ENCODE measurements around the gene SPINK5.
"Not testable (repeated sequence)": the region's sequence is repeated elsewhere in the genome, so short reads cannot be mapped to it uniquely, and the experiment has no call there.

The SPINK5 gene

GRCh38 chr5:148033134-148033533, 30.6 kb upstream of the SPINK5 start:
- H3K9me3 Mint-ChIP-seq, result no peaks in the 10 kb centered on the region
- TF ChIP-seq, protein P1, sequence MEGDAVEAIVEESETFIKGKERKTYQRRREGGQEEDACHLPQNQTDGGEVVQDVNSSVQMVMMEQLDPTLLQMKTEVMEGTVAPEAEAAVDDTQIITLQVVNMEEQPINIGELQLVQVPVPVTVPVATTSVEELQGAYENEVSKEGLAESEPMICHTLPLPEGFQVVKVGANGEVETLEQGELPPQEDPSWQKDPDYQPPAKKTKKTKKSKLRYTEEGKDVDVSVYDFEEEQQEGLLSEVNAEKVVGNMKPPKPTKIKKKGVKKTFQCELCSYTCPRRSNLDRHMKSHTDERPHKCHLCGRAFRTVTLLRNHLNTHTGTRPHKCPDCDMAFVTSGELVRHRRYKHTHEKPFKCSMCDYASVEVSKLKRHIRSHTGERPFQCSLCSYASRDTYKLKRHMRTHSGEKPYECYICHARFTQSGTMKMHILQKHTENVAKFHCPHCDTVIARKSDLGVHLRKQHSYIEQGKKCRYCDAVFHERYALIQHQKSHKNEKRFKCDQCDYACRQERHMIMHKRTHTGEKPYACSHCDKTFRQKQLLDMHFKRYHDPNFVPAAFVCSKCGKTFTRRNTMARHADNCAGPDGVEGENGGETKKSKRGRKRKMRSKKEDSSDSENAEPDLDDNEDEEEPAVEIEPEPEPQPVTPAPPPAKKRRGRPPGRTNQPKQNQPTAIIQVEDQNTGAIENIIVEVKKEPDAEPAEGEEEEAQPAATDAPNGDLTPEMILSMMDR (IDR thresholded peaks at IDR 0.05), result no peak
- no peak for DNase-seq
- no peaks in the 10 kb centered on the region for H3K36me3 Mint-ChIP-seq (ENCODE audit: low read depth)
- H3K4me1 Mint-ChIP-seq, result no peaks in the 10 kb centered on the region
- H3K27ac Mint-ChIP-seq, result no peak overlapping the region
- H3K27me3 Mint-ChIP-seq (ENCODE audit: low read depth, poor library complexity), result no peaks in the 10 kb centered on the region
- H3K4me3 Mint-ChIP-seq, result no peak overlapping the region

DNA sequence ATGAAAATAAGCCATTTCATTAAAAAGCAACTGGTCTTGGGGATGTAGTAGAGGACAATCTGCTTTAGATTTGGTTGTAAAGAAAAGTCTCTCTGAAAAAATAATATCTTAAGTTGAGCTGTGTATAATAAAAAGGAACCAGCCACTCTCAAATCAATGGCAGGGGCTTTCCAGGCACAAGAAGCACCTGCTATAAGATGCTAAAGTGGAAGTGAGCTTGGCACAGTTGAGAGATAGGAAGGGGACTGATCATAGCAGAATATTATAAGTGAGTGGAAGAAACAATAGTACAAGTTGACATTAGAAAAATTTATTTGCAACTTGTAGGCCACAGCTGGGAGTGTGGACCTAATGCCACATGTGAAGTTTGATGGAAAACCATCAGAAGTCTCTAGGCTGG, 28.1 kb upstream of the SPINK5 start:
- H3K9me3 Mint-ChIP-seq, result no peaks in the 10 kb centered on the region
- no peaks in the 10 kb centered on the region for H3K27me3 Mint-ChIP-seq (ENCODE audit: low read depth, poor library complexity)
- no peaks in the 10 kb centered on the region for H3K36me3 Mint-ChIP-seq (ENCODE audit: low read depth)
- no peak overlapping the region for H3K27ac Mint-ChIP-seq
- TF ChIP-seq, protein P1 (IDR thresholded peaks at IDR 0.05), result no peak
- H3K4me1 Mint-ChIP-seq, result no peaks in the 10 kb centered on the region
- H3K4me3 Mint-ChIP-seq, result no peak overlapping the region
- no peak for DNase-seq

DNA sequence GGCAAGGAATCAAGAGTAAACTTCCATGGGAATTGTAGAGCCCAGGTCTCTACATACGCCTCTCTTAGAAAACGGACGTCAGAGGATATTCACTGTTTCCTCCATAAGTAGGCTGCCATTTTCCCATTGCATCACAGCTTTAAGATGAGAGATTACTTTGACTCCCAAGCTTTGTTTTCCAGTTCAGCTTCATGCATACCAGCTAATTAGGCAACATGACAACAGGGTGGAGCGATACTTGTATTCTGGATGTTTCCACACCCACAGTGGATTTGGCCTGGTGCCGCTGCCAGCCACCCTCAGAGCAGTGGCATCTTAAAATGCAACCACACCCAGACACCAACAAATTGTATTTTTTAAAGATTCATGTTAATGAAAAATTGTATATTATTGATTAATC, 20.9 kb upstream of the SPINK5 start:
- no peaks in the 10 kb centered on the region for H3K4me1 Mint-ChIP-seq
- no peak overlapping the region for H3K4me3 Mint-ChIP-seq
- TF ChIP-seq, protein P1 (IDR thresholded peaks at IDR 0.05), result no peak

GRCh38 chr5:148043705-148044104, 20.1 kb upstream of the SPINK5 start:
- H3K27me3 Mint-ChIP-seq (ENCODE audit: low read depth, poor library complexity), result no peaks in the 10 kb centered on the region
- no peak for DNase-seq
- no peak overlapping the region for H3K27ac Mint-ChIP-seq
- no peaks in the 10 kb centered on the region for H3K4me1 Mint-ChIP-seq
- H3K9me3 Mint-ChIP-seq, result no peaks in the 10 kb centered on the region
- H3K4me3 Mint-ChIP-seq, result no peak overlapping the region
- TF ChIP-seq, protein P1 (IDR thresholded peaks at IDR 0.05), result no peak
- H3K36me3 Mint-ChIP-seq (ENCODE audit: low read depth), result no peaks in the 10 kb centered on the region

More for the DNA sequence above, 20.9 kb upstream of the SPINK5 start:
- no peak overlapping the region for H3K27ac Mint-ChIP-seq
- no peaks in the 10 kb centered on the region for H3K27me3 Mint-ChIP-seq (ENCODE audit: low read depth, poor library complexity)
- H3K36me3 Mint-ChIP-seq (ENCODE audit: low read depth), result no peaks in the 10 kb centered on the region
- no peaks in the 10 kb centered on the region for H3K9me3 Mint-ChIP-seq
- no peak for DNase-seq

GRCh38 chr5:148055160-148055559, 8.6 kb upstream of the SPINK5 start:
- H3K4me1 Mint-ChIP-seq; H3K27me3 Mint-ChIP-seq (ENCODE audit: low read depth, poor library complexity); DNase-seq; H3K4me3 Mint-ChIP-seq; H3K27ac Mint-ChIP-seq: not testable (repeated sequence)
- Mint-ChIP-seq H3K9me3 (peaks cover 38% of the 10 kb centered on the region), H3K36me3 (ENCODE audit: low read depth) (peaks cover 14% of the 10 kb centered on the region)

DNA sequence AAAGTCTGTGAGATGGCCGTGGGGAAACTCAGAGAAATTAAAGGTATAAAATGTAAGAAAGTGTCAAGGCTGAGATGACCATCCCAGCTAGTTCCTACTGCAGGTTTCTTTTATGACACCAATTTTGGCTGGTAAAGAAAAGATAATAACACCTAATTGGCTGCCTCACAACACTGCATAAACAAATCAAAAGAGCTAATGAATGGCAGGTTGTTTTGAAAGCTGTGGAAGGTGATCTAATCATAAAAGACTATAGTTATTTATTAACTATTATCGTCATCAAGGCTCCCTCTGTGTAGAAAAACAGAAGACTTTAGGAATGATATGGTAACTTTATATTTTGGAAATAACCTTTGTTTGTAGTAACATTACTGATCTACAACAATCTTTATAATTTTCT, 3.5 kb upstream of the SPINK5 start:
- H3K9me3 Mint-ChIP-seq, result peaks cover 21% of the 10 kb centered on the region
- no peaks in the 10 kb centered on the region for H3K4me1 Mint-ChIP-seq
- peaks cover 2% of the 10 kb centered on the region for H3K36me3 Mint-ChIP-seq (ENCODE audit: low read depth)
- no peak for DNase-seq
- no peak overlapping the region for H3K4me3 Mint-ChIP-seq
- TF ChIP-seq, protein P1 (IDR thresholded peaks at IDR 0.05), result no peak
- H3K27me3 Mint-ChIP-seq (ENCODE audit: low read depth, poor library complexity), result no peaks in the 10 kb centered on the region
- no peak overlapping the region for H3K27ac Mint-ChIP-seq
